ENCODE data around the gene SLC39A6. TPM values are rescaled to one million over a fixed set of nuclear protein-coding genes. Genes with fewer than 3 reads are reported as not detected.
"Not testable (repeated sequence)": the region's sequence is repeated elsewhere in the genome, so short reads cannot be mapped to it uniquely, and the experiment has no call there.

Gene SLC39A6
- total RNA-seq, 1 experiment from 2014 or later = 33.9 TPM

GRCh38 chr18:36083729-36084128, 45.4 kb downstream of the SLC39A6 start:
- Histone ChIP-seq H3K4me2 (ENCODE audit: insufficient read depth, insufficient read length, low read length) (no peak overlapping the region), H3K9me3 (ENCODE audit: control insufficient read depth, low read depth, low read length) (no peaks in the 10 kb centered on the region), H3K79me2 (ENCODE audit: insufficient read depth, low read length) (no peaks in the 10 kb centered on the region), H3T11ph (ENCODE audit: low read length) (no peak overlapping the region), H2BK20ac (ENCODE audit: low read depth, low read length, poor library complexity, severe bottlenecking) (no peak overlapping the region), H4K8ac (replicated peaks; ENCODE audit: insufficient read length, low read depth, low read length) (no peak overlapping the region), H3K23ac (ENCODE audit: insufficient read length, low read depth, low read length) (no peak overlapping the region), H3K79me1 (ENCODE audit: insufficient read depth, low read depth, low read length, poor library complexity, severe bottlenecking) (no peaks in the 10 kb centered on the region), H2BK12ac (ENCODE audit: insufficient read length, low read depth, low read length) (no peak overlapping the region), H2BK15ac (ENCODE audit: low read depth, low read length) (no peak overlapping the region), H3K27me3 (ENCODE audit: insufficient read depth, low read length) (no peaks in the 10 kb centered on the region), H3K14ac (ENCODE audit: insufficient read depth, low read length) (no peak overlapping the region), H3K27ac (ENCODE audit: insufficient read length, low read depth, low read length) (no peak overlapping the region), H2AFZ (ENCODE audit: low read length) (no peak overlapping the region), H4K5ac (ENCODE audit: insufficient read length, low read depth, low read length) (no peak overlapping the region), H3K56ac (ENCODE audit: insufficient read length, low read depth, low read length) (no peak overlapping the region), H3K23me2 (ENCODE audit: insufficient read length, low read depth, low read length, poor library complexity, severe bottlenecking) (no peaks in the 10 kb centered on the region), H3K4ac (ENCODE audit: low read depth, low read length) (no peak overlapping the region), H2BK5ac (ENCODE audit: insufficient read length, low read length) (no peak overlapping the region), H3K9ac (ENCODE audit: extremely low read depth, insufficient read length, low read length) (no peak overlapping the region), H4K91ac (ENCODE audit: insufficient read length, low read depth, low read length) (no peak overlapping the region), H4K20me1 (ENCODE audit: control insufficient read depth, insufficient read depth, insufficient read length) (no peaks in the 10 kb centered on the region), H2BK120ac (ENCODE audit: low read depth, low read length, poor library complexity, severe bottlenecking) (no peak overlapping the region), H2AK5ac (ENCODE audit: insufficient read length, low read length) (no peak overlapping the region), H3K18ac (ENCODE audit: insufficient read length, low read depth, low read length) (no peak overlapping the region), H3K4me1 (ENCODE audit: insufficient read depth, low read length) (no peaks in the 10 kb centered on the region)
- Mint-ChIP-seq H3K27ac (no peak overlapping the region), H3K9me3 (peaks cover 18 to 24% of the 10 kb centered on the region in 2 experiments), H3K27me3 (ENCODE audit: low read depth) (peaks cover 6% of the 10 kb centered on the region), H3K4me3 (no peak overlapping the region), H3K36me3 (ENCODE audit: insufficient read depth in 1 of 3, low read depth in 3 of 3) (peaks cover 0 to 13% (median 4%) of the 10 kb centered on the region in 3 experiments; a peak in 4 of 7 replicates), H3K4me1 (no peaks in the 10 kb centered on the region)
- no CpG with 5 or more reads among the region's 2 CpGs for WGBS (ENCODE audit: extremely low coverage, insufficient read length, low lambda C conversion rate)
- no peak for DNase-seq
- TF ChIP-seq CTCF (conservative IDR thresholded peaks at IDR 0.05) = no peak

GRCh38 chr18:36081118-36081517, 48.0 kb downstream of the SLC39A6 start:
- peaks cover 24 to 26% of the 10 kb centered on the region in 2 experiments for H3K9me3 Mint-ChIP-seq

More at GRCh38 chr18:36081118-36081517, 48.0 kb downstream of the SLC39A6 start:
- H3K27me3 ChIP-seq (ENCODE audit: insufficient read depth, low read length); H4K91ac ChIP-seq (ENCODE audit: insufficient read length, low read depth, low read length); H3K14ac ChIP-seq (ENCODE audit: insufficient read depth, low read length); DNase-seq; H3K4me1 ChIP-seq (ENCODE audit: insufficient read depth, low read length); H3K27me3 Mint-ChIP-seq (ENCODE audit: low read depth); H3T11ph ChIP-seq (ENCODE audit: low read length); H3K9me3 ChIP-seq (ENCODE audit: control insufficient read depth, low read depth, low read length); H3K23me2 ChIP-seq (ENCODE audit: insufficient read length, low read depth, low read length, poor library complexity, severe bottlenecking); H3K4me2 ChIP-seq (ENCODE audit: insufficient read depth, insufficient read length, low read length); H3K18ac ChIP-seq (ENCODE audit: insufficient read length, low read depth, low read length); H4K5ac ChIP-seq (ENCODE audit: insufficient read length, low read depth, low read length); H2AK5ac ChIP-seq (ENCODE audit: insufficient read length, low read length); H3K79me1 ChIP-seq (ENCODE audit: insufficient read depth, low read depth, low read length, poor library complexity, severe bottlenecking); H2BK5ac ChIP-seq (ENCODE audit: insufficient read length, low read length); H2BK20ac ChIP-seq (ENCODE audit: low read depth, low read length, poor library complexity, severe bottlenecking); H3K23ac ChIP-seq (ENCODE audit: insufficient read length, low read depth, low read length); H3K4me3 Mint-ChIP-seq; H2BK12ac ChIP-seq (ENCODE audit: insufficient read length, low read depth, low read length); H3K4me1 Mint-ChIP-seq; H2BK120ac ChIP-seq (ENCODE audit: low read depth, low read length, poor library complexity, severe bottlenecking); H4K8ac ChIP-seq (replicated peaks; ENCODE audit: insufficient read length, low read depth, low read length); H3K56ac ChIP-seq (ENCODE audit: insufficient read length, low read depth, low read length); H3K27ac ChIP-seq (ENCODE audit: insufficient read length, low read depth, low read length); H3K27ac Mint-ChIP-seq; H3K4ac ChIP-seq (ENCODE audit: low read depth, low read length); H3K9ac ChIP-seq (ENCODE audit: extremely low read depth, insufficient read length, low read length); H2AFZ ChIP-seq (ENCODE audit: low read length); H2BK15ac ChIP-seq (ENCODE audit: low read depth, low read length); H4K20me1 ChIP-seq (ENCODE audit: control insufficient read depth, insufficient read depth, insufficient read length); H3K79me2 ChIP-seq (ENCODE audit: insufficient read depth, low read length): not testable (repeated sequence)
- no CpG with 5 or more reads among the region's 2 CpGs for WGBS (ENCODE audit: extremely low coverage, insufficient read length, low lambda C conversion rate)
- peaks cover 0 to 13% (median 4%) of the 10 kb centered on the region in 3 experiments; a peak in 4 of 7 replicates for H3K36me3 Mint-ChIP-seq (ENCODE audit: insufficient read depth in 1 of 3, low read depth in 3 of 3)

Measured in H9 (cell line).